ENCODE data around the gene ACP2. TPM values are rescaled to one million over a fixed set of nuclear protein-coding genes. Genes with fewer than 3 reads are reported as not detected.
A peak's percentile ranks its signal among the peaks of the same experiment; 100 is the strongest.

The ACP2 gene
- polyA plus RNA-seq, 4 donors: 50.8 to 61.4 (median 56.5) TPM

GRCh38 chr11:47244448-47245350, 3.9 kb downstream of the ACP2 start:
- DNase-seq (ENCODE audit: low read depth in 4 of 4, low spot score in 3 of 4): no peak

GRCh38 chr11:47243454-47243853, 5.2 kb downstream of the ACP2 start:
- no peak for DNase-seq (ENCODE audit: low read depth in 4 of 4, low spot score in 3 of 4)

- no peak for DNase-seq (ENCODE audit: low read depth in 4 of 4, low spot score in 3 of 4)
These were observed 5.9 kb downstream of the ACP2 start for GRCh38 chr11:47242596-47243192.

GRCh38 chr11:47241841-47242301, 6.7 kb downstream of the ACP2 start:
- no peak for DNase-seq (ENCODE audit: low read depth in 4 of 4, low spot score in 3 of 4)

- DNase-seq (ENCODE audit: low read depth in 4 of 4, low spot score in 3 of 4): no peak
These were observed 8.8 kb downstream of the ACP2 start for GRCh38 chr11:47239852-47240251.

- no peak for DNase-seq (ENCODE audit: low read depth in 4 of 4, low spot score in 3 of 4)
These were observed 12.1 kb downstream of the ACP2 start for GRCh38 chr11:47236482-47236881.

- DNase-seq (ENCODE audit: low read depth in 4 of 4, low spot score in 3 of 4): no peak
These were observed 13.5 kb downstream of the ACP2 start for GRCh38 chr11:47235163-47235562.

GRCh38 chr11:47234669-47235100, 13.9 kb downstream of the ACP2 start:
- no peak for DNase-seq (ENCODE audit: low read depth in 4 of 4, low spot score in 3 of 4)

GRCh38 chr11:47233989-47234668, 14.5 kb downstream of the ACP2 start:
- no peak for DNase-seq (ENCODE audit: low read depth in 4 of 4, low spot score in 3 of 4)

GRCh38 chr11:47233051-47233450, 15.6 kb downstream of the ACP2 start:
- no peak for DNase-seq (ENCODE audit: low read depth in 4 of 4, low spot score in 3 of 4)

- no peak for DNase-seq (ENCODE audit: low read depth in 4 of 4, low spot score in 3 of 4)
These were observed 19.5 kb downstream of the ACP2 start for GRCh38 chr11:47229161-47229560.

GRCh38 chr11:47225552-47226400, 22.8 kb downstream of the ACP2 start:
- DNase-seq (ENCODE audit: low read depth in 4 of 4, low spot score in 3 of 4): no peak

GRCh38 chr11:47222696-47223095, 25.9 kb downstream of the ACP2 start:
- DNase-seq (ENCODE audit: low read depth in 4 of 4, low spot score in 3 of 4): no peak

GRCh38 chr11:47220401-47220821, 28.2 kb downstream of the ACP2 start:
- DNase-seq (ENCODE audit: low read depth in 4 of 4, low spot score in 3 of 4): no peak

GRCh38 chr11:47216121-47216798, 32.4 kb downstream of the ACP2 start:
- DNase-seq (ENCODE audit: low read depth in 4 of 4, low spot score in 3 of 4): peak in 2 of 4 donors; percentile 22 to 28

- DNase-seq (ENCODE audit: low read depth in 4 of 4, low spot score in 3 of 4): peak in 1 of 4 donors; percentile 28
These were observed 33.2 kb downstream of the ACP2 start for GRCh38 chr11:47215366-47215910.

GRCh38 chr11:47213950-47214565, 34.6 kb downstream of the ACP2 start:
- peak in 2 of 4 donors; percentile 59 to 63 for DNase-seq (ENCODE audit: low read depth in 4 of 4, low spot score in 3 of 4)

- DNase-seq (ENCODE audit: low read depth in 4 of 4, low spot score in 3 of 4): no peak
These were observed 35.7 kb downstream of the ACP2 start for GRCh38 chr11:47212938-47213337.

GRCh38 chr11:47208628-47209027, 40.0 kb downstream of the ACP2 start:
- DNase-seq (ENCODE audit: low read depth in 4 of 4, low spot score in 3 of 4): no peak

Data from right renal pelvis (tissue), 4 donors.